GM21737 (cell line): Measurements from ENCODE around the gene ZNF593OS.

Source experiments
- ATAC-seq: cut with Tn5 transposase; IDR thresholded peaks from one replicate; pipeline ENCODE4 v1.9.1; 2021; ENCODE audit warnings: mild to moderate bottlenecking, moderate library complexity; ENCODE audit not compliant: unreplicated experiment

Gene ZNF593OS

GRCh38 chr1:26184883-26185282, 13.3 kb upstream of the ZNF593OS start:
- no peak for ATAC-seq

GRCh38 chr1:26184086-26184485, 12.5 kb upstream of the ZNF593OS start:
- ATAC-seq, result no peak

- ATAC-seq, result no peak
Measured at GRCh38 chr1:26182383-26182696, 10.7 kb upstream of the ZNF593OS start.

- no peak for ATAC-seq
Measured at GRCh38 chr1:26181586-26182382, 10.2 kb upstream of the ZNF593OS start.

GRCh38 chr1:26180010-26180506, 8.4 kb upstream of the ZNF593OS start:
- ATAC-seq, result no peak

- no peak for ATAC-seq
Measured at GRCh38 chr1:26177182-26177684, 5.6 kb upstream of the ZNF593OS start, which contains the start of gene CNKSR1. TSS of gene CNKSR1 (plus strand) at chr1:26177491. CDS start at chr1:26177548, 57 bp downstream.

- ATAC-seq, result no peak
Measured at GRCh38 chr1:26175346-26175745, 3.7 kb upstream of the ZNF593OS start.

GRCh38 chr1:26170472-26170821, 1.2 kb downstream of the ZNF593OS start:
- no peak for ATAC-seq

GRCh38 chr1:26169669-26170471, 1.8 kb downstream of the ZNF593OS start, which contains the start of gene ZNF593:
TSS of gene ZNF593 (plus strand) at chr1:26169908. CDS start at chr1:26169984, 76 bp downstream.
- peak; percentile 93 for ATAC-seq

GRCh38 chr1:26169198-26169554, 2.5 kb downstream of the ZNF593OS start:
- ATAC-seq, result no peak

GRCh38 chr1:26168410-26169197, 3.0 kb downstream of the ZNF593OS start, which contains the start of gene C1orf232:
TSS of gene C1orf232 (minus strand) at chr1:26168963. CDS start at chr1:26168499, 464 bp downstream.
- ATAC-seq, result no peak

GRCh38 chr1:26166719-26167281, 4.8 kb downstream of the ZNF593OS start:
- ATAC-seq, result no peak

GRCh38 chr1:26164861-26165842, 6.5 kb downstream of the ZNF593OS start:
- ATAC-seq, result no peak

- ATAC-seq, result no peak
Measured at GRCh38 chr1:26164036-26164860, 7.4 kb downstream of the ZNF593OS start.

- no peak for ATAC-seq
Measured at GRCh38 chr1:26163684-26164035, 8.0 kb downstream of the ZNF593OS start.

GRCh38 chr1:26162220-26162709, 9.4 kb downstream of the ZNF593OS start:
- ATAC-seq, result no peak

- no peak for ATAC-seq
Measured at GRCh38 chr1:26161415-26162219, 10.0 kb downstream of the ZNF593OS start.
